ENCODE data around the gene ST7L.

DNA sequence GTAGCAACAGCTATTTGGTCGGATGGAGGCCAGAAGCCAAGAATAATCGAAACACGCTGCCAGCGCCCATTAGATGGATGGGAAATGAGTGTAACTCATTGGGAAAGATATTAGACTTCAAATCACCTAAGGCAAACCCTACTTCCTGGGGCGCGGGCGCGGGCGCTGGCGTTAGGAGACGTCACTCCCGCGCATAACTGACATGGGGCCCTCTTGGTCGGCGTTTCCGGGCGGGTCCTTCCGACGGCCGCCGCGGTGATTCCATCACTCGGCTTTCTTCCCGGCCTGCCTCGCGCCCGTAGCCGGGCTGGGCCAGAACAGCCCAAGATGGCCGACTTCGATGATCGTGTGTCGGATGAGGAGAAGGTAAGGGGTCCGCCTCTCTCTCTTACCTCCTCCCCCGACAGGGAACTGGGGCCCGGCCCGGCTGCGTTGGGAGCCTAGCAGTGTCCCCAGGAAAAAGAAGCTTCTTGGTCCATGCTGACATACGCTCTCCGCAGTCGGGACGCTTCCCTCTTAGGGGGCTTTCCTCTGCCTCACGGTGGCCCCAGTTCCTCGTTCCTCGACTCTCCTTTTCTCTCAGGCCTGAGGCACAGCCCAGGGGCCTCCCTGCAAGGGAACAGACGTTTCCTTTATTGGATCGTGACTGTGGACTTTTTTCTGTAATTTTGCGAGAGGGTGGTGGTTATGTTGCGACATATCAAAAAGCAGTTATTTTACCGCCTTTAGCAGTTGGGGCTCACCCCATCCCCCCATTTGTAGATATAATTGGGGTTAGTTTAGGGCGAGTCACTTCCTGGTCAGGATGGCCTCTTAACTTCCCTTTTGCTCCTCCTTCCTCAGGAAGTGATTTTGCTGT, 806 bp upstream of the ST7L start, which contains the start of gene CAPZA1:
- TF ChIP-seq CTCF (IDR thresholded peaks at IDR 0.05 in 2 of 3, conservative IDR thresholded peaks at IDR 0.05 in 1 of 3; ENCODE audit: insufficient read depth in 2 of 3, low read depth in 1 of 3, low read length in 3 of 3) (no peak), STAT6 (CRISPR knock-in tag; IDR thresholded peaks at IDR 0.05) (peak; percentile 76; the same call in 1 of the 2 replicates)

Data from K562 (cell line).